H9 (cell line): ENCODE measurements around the gene FAAP100. TPM values are rescaled to one million over a fixed set of nuclear protein-coding genes. Genes with fewer than 3 reads are reported as not detected.
A peak's percentile ranks its signal among the peaks of the same experiment; 100 is the strongest.

Experiments
- DNase-seq: peaks from one replicate; pipeline ENCODE4 v3.0.0-alpha.2; 2017
- H2AFZ ChIP-seq: one replicate; pipeline ENCODE4 v1.6.1; 2013; ENCODE audit warnings: mild to moderate bottlenecking, low read length, control low read depth, moderate library complexity
- H2AK5ac ChIP-seq: 2 replicates; pipeline ENCODE4 v1.6.1; 2013; ENCODE audit warnings: low read length, control low read depth, mixed read lengths; ENCODE audit not compliant: insufficient read length
- H2BK120ac ChIP-seq: one replicate; pipeline ENCODE4 v1.6.1; 2013; ENCODE audit warnings: low read depth, mild to moderate bottlenecking, low read length, control low read depth, inconsistent platforms; ENCODE audit not compliant: poor library complexity, severe bottlenecking
- H2BK12ac ChIP-seq: 2 replicates; pipeline ENCODE4 v1.6.1; 2013; ENCODE audit warnings: low read length, control low read depth, mixed read lengths, low read depth; ENCODE audit not compliant: insufficient read length
- H2BK15ac ChIP-seq: 2 replicates; pipeline ENCODE4 v1.6.1; 2013; ENCODE audit warnings: low read depth, low read length, control low read depth
- H2BK20ac ChIP-seq: one replicate; pipeline ENCODE4 v1.6.1; 2013; ENCODE audit warnings: low read depth, mild to moderate bottlenecking, low read length, control low read depth, inconsistent platforms; ENCODE audit not compliant: poor library complexity, severe bottlenecking
- H2BK5ac ChIP-seq: 2 replicates; pipeline ENCODE4 v1.6.1; 2013; ENCODE audit warnings: low read length, control low read depth, mixed read lengths; ENCODE audit not compliant: insufficient read length
- H3K14ac ChIP-seq: 2 replicates; pipeline ENCODE4 v1.6.1; 2013; ENCODE audit warnings: low read length, control low read depth; ENCODE audit not compliant: insufficient read depth
- H3K18ac ChIP-seq: 2 replicates; pipeline ENCODE4 v1.6.1; 2013; ENCODE audit warnings: low read depth, mild to moderate bottlenecking, mixed read lengths, low read length, control low read depth; ENCODE audit not compliant: insufficient read length
- H3K23ac ChIP-seq: 2 replicates; pipeline ENCODE4 v1.6.1; 2013; ENCODE audit warnings: low read length, control low read depth, mixed read lengths, low read depth; ENCODE audit not compliant: insufficient read length
- H3K23me2 ChIP-seq: 2 replicates; pipeline ENCODE4 v1.6.1; 2013; ENCODE audit warnings: low read depth, mild to moderate bottlenecking, mixed read lengths, low read length, control low read depth; ENCODE audit not compliant: insufficient read length, poor library complexity, severe bottlenecking
- H3K27ac ChIP-seq: 2 replicates; pipeline ENCODE4 v1.5.1; 2013; ENCODE audit warnings: low read length, control low read depth, mixed read lengths, low read depth; ENCODE audit not compliant: insufficient read length
- H3K27me3 ChIP-seq: 2 replicates; pipeline ENCODE4 v1.6.1; 2013; ENCODE audit warnings: low read length, control low read depth, inconsistent platforms; ENCODE audit not compliant: insufficient read depth
- H3K4ac ChIP-seq: 2 replicates; pipeline ENCODE4 v1.6.1; 2013; ENCODE audit warnings: low read depth, mild to moderate bottlenecking, control low read depth, inconsistent platforms, low read length, moderate library complexity
- H3K4me1 ChIP-seq: 2 replicates; pipeline ENCODE4 v1.6.1; 2013; ENCODE audit warnings: low read length, control low read depth, inconsistent platforms; ENCODE audit not compliant: insufficient read depth
- H3K4me2 ChIP-seq: 2 replicates; pipeline ENCODE4 v1.6.1; 2013; ENCODE audit warnings: low read length, control low read depth, mixed read lengths; ENCODE audit not compliant: insufficient read length, insufficient read depth
- H3K56ac ChIP-seq: 2 replicates; pipeline ENCODE4 v1.6.1; 2013; ENCODE audit warnings: low read depth, mild to moderate bottlenecking, mixed read lengths, low read length, control low read depth; ENCODE audit not compliant: insufficient read length
- H3K79me1 ChIP-seq: 2 replicates; pipeline ENCODE4 v1.6.1; 2013; ENCODE audit warnings: low read depth, mild to moderate bottlenecking, moderate library complexity, low read length, control low read depth, inconsistent platforms; ENCODE audit not compliant: insufficient read depth, poor library complexity, severe bottlenecking
- H3K79me2 ChIP-seq: 2 replicates; pipeline ENCODE4 v1.6.1; 2013; ENCODE audit warnings: low read length, control low read depth, inconsistent platforms; ENCODE audit not compliant: insufficient read depth
- H3K9ac ChIP-seq: 2 replicates; pipeline ENCODE4 v1.6.1; 2013; ENCODE audit warnings: low read length, control low read depth, mixed read lengths; ENCODE audit not compliant: insufficient read length; ENCODE audit errors: extremely low read depth
- H3K9me3 ChIP-seq: one replicate; pipeline ENCODE4 v1.6.1; 2013; ENCODE audit warnings: low read depth, low read length, inconsistent platforms; ENCODE audit not compliant: control insufficient read depth
- H3T11ph ChIP-seq: one replicate; pipeline ENCODE4 v1.6.1; 2013; ENCODE audit warnings: mild to moderate bottlenecking, low read length, control low read depth, inconsistent platforms
- H4K20me1 ChIP-seq: one replicate; pipeline ENCODE4 v1.6.1; 2013; ENCODE audit not compliant: control insufficient read depth, insufficient read length, insufficient read depth
- H4K5ac ChIP-seq: 2 replicates; pipeline ENCODE4 v1.6.1; 2013; ENCODE audit warnings: low read depth, mild to moderate bottlenecking, mixed read lengths, low read length, control low read depth; ENCODE audit not compliant: insufficient read length
- H4K8ac ChIP-seq: replicated peaks from 2 replicates; pipeline ENCODE4 v1.6.1; 2013; ENCODE audit warnings: low read length, control low read depth, mixed read lengths, low read depth; ENCODE audit not compliant: insufficient read length
- H4K91ac ChIP-seq: 2 replicates; pipeline ENCODE4 v1.6.1; 2013; ENCODE audit warnings: low read depth, mild to moderate bottlenecking, moderate library complexity, mixed read lengths, low read length, control low read depth; ENCODE audit not compliant: insufficient read length
- H3K27ac Mint-ChIP-seq, 3 experiments: 2 replicates in 2 of 3; 3 replicates in 1 of 3; pipeline ENCODE4 v1.8.0; 2020 to 2021; ENCODE audit warnings: mixed read lengths in 3 of 3, mild to moderate bottlenecking in 1 of 3, moderate library complexity in 1 of 3
- H3K27me3 Mint-ChIP-seq: 2 replicates; pipeline ENCODE4 v1.8.0; 2021; ENCODE audit warnings: low read depth, mild to moderate bottlenecking, moderate library complexity, mixed read lengths
- H3K36me3 Mint-ChIP-seq, 3 experiments: 2 replicates in 2 of 3; 3 replicates in 1 of 3; pipeline ENCODE4 v1.8.0; 2020 to 2021; ENCODE audit warnings: low read depth in 3 of 3, mixed read lengths in 3 of 3; ENCODE audit not compliant: insufficient read depth in 1 of 3
- H3K4me1 Mint-ChIP-seq, 2 experiments: 2 replicates each; pipeline ENCODE4 v1.8.0; 2020; ENCODE audit warnings: mixed read lengths in 2 of 2
- H3K4me3 Mint-ChIP-seq, 2 experiments: 2 replicates in 1 of 2; 3 replicates in 1 of 2; pipeline ENCODE4 v1.8.0; 2020 to 2021; ENCODE audit warnings: mild to moderate bottlenecking in 2 of 2, mixed read lengths in 2 of 2, moderate library complexity in 1 of 2
- H3K9me3 Mint-ChIP-seq, 2 experiments: 2 replicates in 1 of 2; 3 replicates in 1 of 2; pipeline ENCODE4 v1.8.0; 2020; ENCODE audit warnings: mild to moderate bottlenecking in 2 of 2, mixed read lengths in 2 of 2, moderate library complexity in 1 of 2
- WGBS: extraction: QIAGEN DNeasy Blood & Tissue Kit; methylation state at CpG from one replicate; pipeline ENCODE4 v1.1.7; 2013; ENCODE audit warnings: missing lambda C conversion rate, low lambda C conversion rate, mixed read lengths; ENCODE audit not compliant: insufficient read length; ENCODE audit errors: extremely low coverage; 5-methylcytosine and 5-hydroxymethylcytosine counted together
- total RNA-seq: library from RNA; stranded (reverse); gene quantifications from 2 replicates; pipeline ENCODE4 v1.2.1, GENCODE V29; 2021
- TF ChIP-seq, protein P1 (sequence below): fragments of 200-600 bp; sonication (generic); conservative IDR thresholded peaks from 3 replicates; pipeline ENCODE4 v1.8.0; 2021; ENCODE audit warnings: antibody characterized with exemption, mild to moderate bottlenecking

The FAAP100 gene
- total RNA-seq, 1 experiment from 2014 or later = 54.0 TPM

DNA sequence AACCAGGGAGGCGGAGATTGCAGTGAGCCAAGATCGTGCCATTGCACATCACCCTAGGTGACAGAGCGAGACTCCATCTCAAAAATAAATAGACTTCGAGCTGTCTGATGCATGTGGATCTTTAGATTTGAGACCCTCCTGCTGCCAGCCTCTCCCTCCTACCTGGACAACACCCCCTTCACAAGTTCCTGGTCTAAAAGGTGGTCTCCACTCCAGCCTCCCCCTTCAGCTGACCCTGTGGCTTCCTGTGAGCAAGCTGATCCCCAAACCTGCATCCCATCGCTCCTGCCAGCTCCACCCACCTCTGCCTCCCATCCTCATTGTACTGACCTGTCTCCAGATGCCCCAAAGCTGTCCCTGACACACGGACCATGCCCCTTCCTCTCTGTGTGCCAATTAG is 27.1 kb upstream of the FAAP100 start:
- no peak overlapping the region for H3K27ac ChIP-seq
- no peak overlapping the region for H3K14ac ChIP-seq
- H2BK20ac ChIP-seq = no peak overlapping the region
- H4K5ac ChIP-seq = no peak overlapping the region
- no peak overlapping the region for H2BK12ac ChIP-seq
- TF ChIP-seq, protein P1, sequence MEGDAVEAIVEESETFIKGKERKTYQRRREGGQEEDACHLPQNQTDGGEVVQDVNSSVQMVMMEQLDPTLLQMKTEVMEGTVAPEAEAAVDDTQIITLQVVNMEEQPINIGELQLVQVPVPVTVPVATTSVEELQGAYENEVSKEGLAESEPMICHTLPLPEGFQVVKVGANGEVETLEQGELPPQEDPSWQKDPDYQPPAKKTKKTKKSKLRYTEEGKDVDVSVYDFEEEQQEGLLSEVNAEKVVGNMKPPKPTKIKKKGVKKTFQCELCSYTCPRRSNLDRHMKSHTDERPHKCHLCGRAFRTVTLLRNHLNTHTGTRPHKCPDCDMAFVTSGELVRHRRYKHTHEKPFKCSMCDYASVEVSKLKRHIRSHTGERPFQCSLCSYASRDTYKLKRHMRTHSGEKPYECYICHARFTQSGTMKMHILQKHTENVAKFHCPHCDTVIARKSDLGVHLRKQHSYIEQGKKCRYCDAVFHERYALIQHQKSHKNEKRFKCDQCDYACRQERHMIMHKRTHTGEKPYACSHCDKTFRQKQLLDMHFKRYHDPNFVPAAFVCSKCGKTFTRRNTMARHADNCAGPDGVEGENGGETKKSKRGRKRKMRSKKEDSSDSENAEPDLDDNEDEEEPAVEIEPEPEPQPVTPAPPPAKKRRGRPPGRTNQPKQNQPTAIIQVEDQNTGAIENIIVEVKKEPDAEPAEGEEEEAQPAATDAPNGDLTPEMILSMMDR = no peak
- H2AK5ac ChIP-seq = no peak overlapping the region
- H2AFZ ChIP-seq = no peak overlapping the region
- no peak overlapping the region for H3K9ac ChIP-seq
- no peak overlapping the region for H3K4me2 ChIP-seq
- Mint-ChIP-seq H3K4me1 (no peaks in the 10 kb centered on the region), H3K27ac (peak overlapping the region in 2 of 3 experiments; percentile 46 to 81; a peak in 4 of 7 replicates), H3K36me3 (peaks cover 22 to 82% (median 76%) of the 10 kb centered on the region in 3 experiments), H3K9me3 (no peaks in the 10 kb centered on the region), H3K27me3 (peaks cover 3% of the 10 kb centered on the region), H3K4me3 (no peak overlapping the region)
- no peaks in the 10 kb centered on the region for H3K27me3 ChIP-seq
- no CpG with 5 or more reads among the region's 6 CpGs for WGBS
- no peaks in the 10 kb centered on the region for H3K79me1 ChIP-seq
- H2BK120ac ChIP-seq = no peak overlapping the region
- peak; percentile 24 for DNase-seq
- H3K56ac ChIP-seq = no peak overlapping the region
- no peaks in the 10 kb centered on the region for H3K23me2 ChIP-seq
- no peak overlapping the region for H4K8ac ChIP-seq
- no peaks in the 10 kb centered on the region for H3K9me3 ChIP-seq
- no peak overlapping the region for H4K91ac ChIP-seq
- H2BK15ac ChIP-seq = no peak overlapping the region
- H3K23ac ChIP-seq = no peak overlapping the region
- H3K18ac ChIP-seq = no peak overlapping the region
- no peak overlapping the region for H3T11ph ChIP-seq
- no peak overlapping the region for H3K4ac ChIP-seq
- no peak overlapping the region for H2BK5ac ChIP-seq
- H3K4me1 ChIP-seq = no peaks in the 10 kb centered on the region
- peaks cover 2% of the 10 kb centered on the region for H4K20me1 ChIP-seq
- H3K79me2 ChIP-seq = no peaks in the 10 kb centered on the region
